HG02981 (cell line): ENCODE results near the gene LGALS7B.
"Not testable (repeated sequence)": the region's sequence is repeated elsewhere in the genome, so short reads cannot be mapped to it uniquely, and the experiment has no call there.

Experiments used
- ATAC-seq: cut with Tn5 transposase; IDR thresholded peaks from one replicate; pipeline ENCODE4 v1.9.1; 2021; ENCODE audit warnings: mild to moderate bottlenecking, moderate library complexity; ENCODE audit not compliant: unreplicated experiment

Gene LGALS7B

DNA sequence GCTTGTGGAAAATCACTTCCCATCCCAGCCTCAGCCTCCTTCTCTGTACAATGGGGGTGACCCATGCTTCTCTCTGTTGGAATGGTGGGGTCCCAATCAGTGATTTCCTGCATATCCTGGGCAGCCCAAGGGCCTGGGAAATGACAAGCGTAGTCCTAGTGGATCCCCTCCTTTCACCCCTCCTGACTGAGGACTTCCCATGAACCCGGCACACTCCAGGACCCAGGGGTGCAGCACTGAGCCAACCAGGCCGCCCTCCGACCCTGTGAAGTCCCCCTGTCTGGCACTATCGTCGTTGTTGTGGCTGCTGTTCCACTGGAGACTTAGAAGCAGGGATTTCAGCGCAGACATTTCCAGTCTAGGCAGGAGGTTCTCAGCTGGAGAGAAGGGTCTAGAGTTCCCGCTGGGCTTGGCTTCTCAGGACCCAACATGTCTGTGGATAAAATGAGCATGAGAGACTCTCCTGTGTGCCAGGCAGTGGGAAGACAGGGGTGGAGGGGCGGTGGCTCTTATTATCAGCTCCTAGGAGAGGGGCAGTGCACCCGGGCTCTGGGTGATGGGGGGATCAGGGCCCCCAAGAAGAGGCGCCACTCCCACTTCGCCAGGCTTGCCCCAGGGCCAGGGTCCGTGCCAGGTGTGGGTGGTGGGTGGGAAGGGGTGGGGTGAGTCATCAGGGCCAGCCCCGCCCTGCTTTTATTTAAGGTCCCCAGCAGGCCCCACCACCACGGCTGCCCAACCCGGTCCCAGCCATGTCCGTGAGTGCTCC lies at the start of gene LGALS7B:
TSS of gene LGALS7B (plus strand) at position 723 of the 766 bp plus-strand sequence. CDS start at position 750, 27 bp downstream.
- ATAC-seq = no peak

DNA sequence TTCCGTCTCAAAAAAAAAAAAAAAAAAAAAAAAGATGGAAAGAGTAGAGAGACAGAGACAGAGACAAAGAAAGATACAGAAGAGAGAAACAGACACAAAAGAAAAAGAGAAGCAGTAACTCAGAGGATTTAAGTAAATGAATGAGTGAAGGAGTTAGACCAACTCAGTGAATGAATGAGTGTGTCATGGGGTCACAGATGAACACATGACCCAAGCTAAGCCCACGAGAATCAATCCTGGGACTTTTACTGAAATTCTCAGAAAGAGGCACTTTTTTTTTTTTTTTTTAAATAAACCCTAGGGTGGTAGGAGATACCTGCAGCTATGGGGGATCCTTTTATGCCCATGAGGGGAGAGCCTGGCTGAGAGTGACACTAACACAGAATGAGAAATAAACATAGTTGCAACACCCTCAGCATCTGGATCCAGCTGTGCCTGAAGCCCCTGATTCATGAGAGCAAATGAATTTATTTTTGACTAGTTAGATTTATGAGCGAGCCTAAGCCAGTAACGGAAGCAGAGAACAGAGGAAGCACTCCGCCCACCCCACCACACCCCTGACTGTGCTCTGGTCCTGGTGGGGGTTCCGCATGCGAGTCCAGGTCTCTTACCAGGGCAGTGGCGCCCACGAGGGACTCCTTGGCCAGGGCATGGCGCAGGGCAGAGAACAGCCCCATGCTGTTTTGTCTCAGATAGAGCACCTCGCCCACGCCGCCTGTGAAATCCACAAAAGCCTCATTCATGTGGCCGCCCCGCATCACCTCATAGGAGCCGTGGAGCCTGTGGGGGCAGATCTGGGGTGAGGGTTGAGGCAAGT lies 49.4 kb upstream of the LGALS7B start:
- no peak for ATAC-seq

DNA sequence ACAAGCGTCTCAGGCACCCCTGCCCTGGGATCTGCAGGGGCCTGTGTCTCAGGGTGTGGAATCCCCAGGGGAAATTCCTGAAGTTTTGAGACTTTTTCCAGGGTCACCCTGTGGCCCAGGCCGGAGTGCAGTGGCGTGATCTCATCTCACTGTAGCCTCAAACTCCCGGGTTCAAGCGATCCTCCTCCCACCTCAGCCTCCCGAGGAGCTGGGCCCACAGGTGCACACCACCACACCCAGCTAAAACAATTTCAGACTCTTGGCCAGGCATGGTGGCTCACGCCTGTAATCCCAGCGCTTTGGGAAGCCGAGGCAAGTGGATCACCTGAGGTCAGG lies 48.8 kb upstream of the LGALS7B start:
- ATAC-seq = no peak

DNA sequence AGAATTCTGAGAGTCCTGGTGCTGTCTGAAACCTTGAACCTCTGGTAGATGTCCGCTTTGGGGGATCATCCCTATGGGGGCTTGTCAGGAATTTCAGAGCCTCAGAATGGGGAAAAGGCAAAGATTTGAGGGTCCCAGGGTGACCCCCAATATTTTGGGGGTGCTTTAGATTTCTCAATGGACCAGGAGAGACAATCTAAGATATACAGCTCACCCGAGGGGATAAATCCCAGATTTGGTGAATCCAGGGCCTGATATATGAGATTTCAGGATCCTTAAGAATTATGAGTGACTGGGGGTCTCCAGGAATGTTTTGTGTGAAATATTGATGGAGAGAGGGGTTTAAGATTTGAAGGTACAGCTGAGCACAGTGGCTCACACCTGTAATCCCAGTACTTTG lies 48.1 kb upstream of the LGALS7B start:
- ATAC-seq = no peak

DNA sequence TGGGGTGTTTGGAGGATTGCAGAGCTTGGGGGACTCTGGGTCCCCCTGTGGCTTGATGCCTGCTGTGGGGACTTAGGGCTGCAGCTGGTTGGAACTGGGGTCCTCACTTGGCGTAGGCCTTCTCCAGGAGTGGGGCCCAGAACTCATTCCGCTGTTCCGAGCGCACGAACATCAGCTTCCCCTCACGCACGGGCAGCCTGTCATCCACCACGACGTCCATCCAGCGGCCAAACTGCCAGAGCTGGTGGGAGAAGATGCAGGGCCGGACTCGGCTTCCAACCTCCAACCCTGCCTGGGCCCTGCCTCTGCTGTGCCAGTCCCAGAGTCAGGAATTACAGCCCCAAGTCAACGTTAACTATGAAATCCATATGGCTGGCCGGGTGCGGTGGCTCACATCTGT lies 47.3 kb upstream of the LGALS7B start:
- no peak for ATAC-seq

DNA sequence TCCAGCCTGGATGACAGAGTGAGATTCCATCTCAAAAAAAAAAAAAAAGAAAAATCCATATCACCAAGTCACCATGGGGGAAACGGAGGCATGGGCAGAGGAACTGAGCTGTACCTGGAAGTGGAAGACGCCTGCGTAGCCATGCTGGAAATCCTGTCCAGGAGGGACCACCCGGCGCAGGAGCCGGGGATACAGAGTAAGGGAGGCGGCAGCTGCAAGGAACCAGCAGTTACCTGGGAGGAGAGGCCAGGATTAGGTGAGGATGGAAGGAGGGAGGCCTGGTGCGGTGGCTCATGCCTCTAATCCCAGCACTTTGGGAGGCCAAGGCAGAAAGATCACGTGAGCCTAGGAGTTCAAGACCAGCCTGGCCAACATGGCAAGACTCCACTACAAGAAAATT lies 46.7 kb upstream of the LGALS7B start:
- no peak for ATAC-seq

DNA sequence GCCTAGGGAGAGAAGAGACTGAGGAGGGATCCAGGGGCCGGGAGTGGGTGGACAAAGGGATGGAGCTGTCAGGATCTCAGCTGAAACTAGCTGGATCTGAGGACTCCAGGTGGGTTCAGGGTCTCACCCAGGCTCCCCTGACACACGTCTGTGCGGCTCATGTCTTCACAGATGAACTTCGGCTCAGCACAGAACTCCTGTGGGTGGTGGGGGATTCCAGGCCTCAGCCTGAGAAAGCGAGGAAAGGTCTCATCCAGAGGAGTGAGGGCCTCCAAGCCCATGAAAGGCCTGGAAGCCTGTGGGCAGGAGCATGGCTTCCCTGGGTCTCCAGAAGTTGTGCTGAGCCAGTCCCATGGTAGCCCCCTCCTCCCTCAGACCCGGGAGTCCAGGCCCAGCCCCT lies 46.1 kb upstream of the LGALS7B start:
- no peak for ATAC-seq

DNA sequence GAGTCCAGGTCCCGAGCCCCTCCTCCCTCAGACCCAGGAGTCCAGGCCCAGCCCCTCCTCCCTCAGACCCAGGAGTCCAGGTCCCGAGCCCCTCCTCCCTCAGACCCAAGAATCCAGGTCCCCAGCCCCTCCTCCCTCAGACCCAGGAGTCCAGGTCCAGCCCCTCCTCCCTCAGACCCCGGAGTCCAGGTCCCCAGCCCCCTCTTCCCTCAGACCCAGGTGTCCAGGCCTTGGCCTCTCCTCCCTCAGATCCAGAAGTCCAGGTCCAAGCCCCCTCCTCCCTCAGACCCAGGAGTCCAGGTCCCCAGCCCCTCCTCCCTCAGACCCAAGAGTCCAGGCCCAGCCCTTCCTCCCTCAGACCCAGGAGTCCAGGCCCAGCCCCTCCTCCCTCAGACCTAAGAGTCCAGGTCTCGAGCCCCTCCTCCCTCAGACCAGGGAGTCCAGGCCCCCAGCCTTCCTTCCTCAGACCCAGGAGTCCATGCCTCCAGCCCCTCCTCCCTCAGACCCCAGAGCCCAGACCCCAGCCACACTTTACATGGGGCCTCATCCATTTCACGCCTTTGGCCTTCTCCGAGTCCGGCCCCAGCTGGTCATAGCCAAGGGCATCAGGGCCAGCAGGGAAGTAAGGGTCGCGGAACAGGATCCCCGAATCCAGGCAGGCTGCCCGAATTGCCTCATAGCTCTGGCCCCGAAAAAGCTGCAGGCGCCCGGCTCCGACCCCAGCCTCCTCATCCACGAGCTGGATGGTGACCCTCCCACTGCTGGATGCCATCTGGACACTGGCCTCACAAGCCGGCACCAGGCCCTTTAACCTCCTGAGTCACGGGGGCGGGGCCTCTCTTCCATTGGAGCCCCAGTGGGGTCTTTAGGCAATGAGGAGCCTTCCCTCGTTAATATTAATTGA lies 45.4 kb upstream of the LGALS7B start:
- no peak for ATAC-seq

DNA sequence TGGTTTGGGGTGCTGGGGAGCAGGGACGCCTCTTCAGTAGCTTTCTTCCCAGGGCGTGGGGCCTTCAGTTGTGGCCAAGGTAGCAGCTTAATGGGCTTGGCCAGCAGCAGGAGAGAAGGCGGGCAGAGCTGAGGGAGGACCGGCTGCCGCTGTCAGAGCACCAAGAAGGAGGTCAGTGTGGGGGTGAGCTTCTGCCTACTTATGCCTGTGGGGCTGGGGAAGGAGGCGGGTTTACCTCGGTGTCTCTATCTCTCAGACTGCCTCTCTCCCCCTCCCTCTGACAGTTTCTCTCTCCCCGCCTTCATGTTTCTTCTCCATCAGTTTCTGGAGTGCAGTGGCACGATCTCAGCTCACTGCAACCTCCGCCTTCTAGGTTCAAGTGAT lies 44.7 kb upstream of the LGALS7B start, which contains the start of gene CAPN12:
TSS of gene CAPN12 (minus strand) at position 177 of the 384 bp plus-strand sequence. CDS start 309 bp downstream, outside the sequence.
- ATAC-seq = no peak

DNA sequence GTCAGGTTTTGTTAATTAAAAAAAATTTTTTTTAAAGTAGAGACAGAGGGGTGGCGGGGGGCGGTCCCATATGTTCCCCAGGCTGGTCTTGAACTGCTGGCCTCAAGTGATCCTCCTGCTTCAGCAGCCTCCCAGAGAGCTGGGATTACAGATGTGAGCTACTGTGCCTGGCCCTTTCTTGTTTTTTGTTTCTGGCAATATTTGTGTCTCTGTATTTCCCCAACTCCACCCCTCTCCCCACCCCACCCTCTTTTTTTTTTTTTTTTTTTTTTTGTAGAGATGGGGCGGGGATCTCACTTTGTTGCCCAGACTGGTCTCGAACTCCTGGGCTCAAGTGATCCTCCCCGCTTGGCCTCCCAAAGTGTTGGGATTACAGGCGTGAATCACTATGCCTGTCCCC lies 44.1 kb upstream of the LGALS7B start:
- no peak for ATAC-seq

DNA sequence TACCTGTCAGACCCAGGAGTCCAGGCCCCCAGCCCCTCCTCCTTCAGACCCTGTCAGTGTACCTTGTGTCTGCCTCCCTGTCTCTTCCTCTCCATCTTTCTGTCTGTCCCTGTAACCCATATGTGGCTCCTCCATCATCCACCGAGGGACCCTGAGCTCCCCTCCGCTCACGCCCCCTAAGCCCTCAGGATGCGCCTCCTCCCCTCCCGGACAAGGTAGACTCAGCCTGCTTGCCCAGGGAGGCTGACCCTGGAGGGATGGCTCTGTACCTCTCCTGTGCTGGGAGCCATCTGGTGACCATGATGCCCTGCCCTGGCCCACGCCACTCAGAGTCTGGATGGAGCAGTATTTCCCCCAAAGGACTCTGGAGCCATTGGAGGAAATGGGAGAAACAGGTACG lies 43.7 kb upstream of the LGALS7B start:
- no peak for ATAC-seq

DNA sequence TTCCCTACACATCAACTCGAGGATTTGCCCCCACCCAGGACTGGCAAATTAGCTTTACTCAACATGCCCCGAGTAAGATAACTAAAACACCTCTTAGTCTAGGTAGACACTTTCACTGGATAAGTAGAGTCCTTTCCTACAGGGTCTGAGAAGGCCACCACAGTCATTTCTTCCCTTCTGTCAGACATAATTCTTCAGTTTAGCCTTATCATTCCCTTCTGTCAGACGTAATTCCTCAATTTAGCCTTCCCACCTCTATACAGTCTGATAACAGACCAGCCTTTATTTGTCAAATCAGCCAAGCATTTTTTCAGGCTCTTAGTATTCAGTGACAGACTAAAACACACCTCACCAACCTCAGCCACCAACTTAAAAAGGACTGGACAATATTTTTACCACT lies 35.2 kb upstream of the LGALS7B start:
- not testable (repeated sequence) for ATAC-seq

DNA sequence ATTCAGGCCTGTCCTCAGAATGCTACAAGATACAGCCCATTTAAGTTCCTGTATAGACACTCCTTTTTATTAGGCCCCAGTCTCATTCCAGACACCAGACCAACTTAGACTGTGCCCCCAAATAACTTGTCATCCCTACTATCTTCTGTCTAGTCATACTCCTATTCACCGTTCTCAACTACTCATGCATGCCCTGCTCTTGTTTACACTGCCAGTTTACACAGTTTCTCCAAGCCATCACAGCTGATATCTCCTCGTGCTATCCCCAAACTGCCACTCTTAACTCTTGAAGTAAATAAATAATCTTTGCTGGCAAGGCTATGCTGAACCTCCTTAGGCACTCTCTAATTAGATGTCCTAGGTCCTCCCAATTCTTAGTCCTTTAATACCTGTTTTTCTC lies 34.8 kb upstream of the LGALS7B start:
- ATAC-seq = not testable (repeated sequence)

DNA sequence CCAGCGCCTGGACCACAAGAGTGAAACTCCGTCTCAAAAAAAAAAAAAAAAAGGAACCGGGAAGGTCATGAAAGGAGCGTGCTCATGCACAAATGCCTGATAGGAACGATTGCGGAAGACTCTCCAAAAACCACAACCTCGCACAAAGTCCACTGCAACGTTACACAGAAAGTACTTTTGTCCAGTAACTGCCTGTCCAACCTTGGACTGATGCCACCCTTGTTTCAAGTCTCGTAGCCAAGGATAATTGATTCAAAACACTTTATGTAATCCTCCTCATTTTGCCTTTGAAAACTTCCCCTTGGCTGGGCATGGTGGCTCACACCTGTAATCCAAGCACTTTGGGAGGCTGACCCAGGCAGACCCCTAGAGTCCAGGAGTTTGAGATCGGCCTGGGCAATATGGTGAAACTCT lies 29.4 kb upstream of the LGALS7B start:
- no peak for ATAC-seq

DNA sequence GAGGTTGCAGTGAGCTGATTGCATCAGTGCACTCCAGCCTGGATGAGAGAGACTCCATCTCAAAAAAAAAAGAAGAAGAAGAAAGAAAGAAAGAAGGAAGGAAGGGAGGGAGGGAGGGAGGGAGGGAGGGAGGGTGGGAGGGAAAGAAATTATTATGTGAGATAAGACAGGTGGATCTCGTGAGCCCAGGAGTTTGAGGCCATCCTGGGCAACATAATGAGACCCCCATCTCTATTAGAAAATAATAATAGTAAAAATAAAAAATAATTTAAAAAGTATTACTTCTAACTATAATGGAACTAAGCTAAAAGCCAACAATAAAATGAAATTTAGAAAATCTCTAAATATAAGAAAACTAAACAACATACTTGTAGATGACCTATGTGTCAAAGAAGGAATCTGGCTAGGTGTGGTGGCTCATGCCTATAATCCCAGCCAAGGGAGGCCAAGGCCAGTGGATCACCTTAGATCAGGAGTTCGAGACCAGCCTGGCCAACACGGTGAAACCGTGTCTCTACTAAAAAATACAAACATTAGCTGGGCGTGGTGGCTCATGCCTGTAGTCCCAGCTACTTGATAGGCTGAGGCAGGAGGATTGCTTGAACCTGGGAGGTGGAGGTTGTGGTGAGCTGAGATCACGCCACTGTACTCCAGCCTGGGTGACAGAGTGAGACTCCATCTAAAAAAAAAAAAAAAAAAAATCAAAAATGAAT lies 28.0 kb upstream of the LGALS7B start:
- not testable (repeated sequence) for ATAC-seq

DNA sequence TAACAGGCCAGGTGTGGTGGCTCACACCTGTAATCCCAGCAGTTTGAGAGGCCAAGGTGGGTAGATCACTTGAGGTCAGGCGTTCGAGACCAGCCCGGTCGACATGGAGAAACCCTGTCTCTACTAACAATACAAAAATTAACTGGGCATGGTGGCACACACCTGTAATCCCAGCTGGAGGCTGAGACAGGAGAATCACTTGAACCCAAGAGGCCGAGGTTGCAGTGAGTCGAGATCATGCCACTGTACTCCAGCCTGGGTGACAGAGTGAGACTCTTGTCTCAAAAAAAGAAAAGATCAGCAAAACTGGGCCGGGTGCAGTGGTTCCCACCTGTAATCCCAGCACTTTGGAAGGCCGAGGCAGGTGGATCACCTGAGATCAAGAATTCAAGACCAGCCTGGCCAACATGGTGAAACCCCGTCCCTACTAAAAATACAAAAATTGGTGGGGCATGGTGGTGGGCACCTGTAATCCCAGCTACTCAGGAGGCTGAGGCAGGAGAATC lies 27.1 kb upstream of the LGALS7B start:
- not testable (repeated sequence) for ATAC-seq

DNA sequence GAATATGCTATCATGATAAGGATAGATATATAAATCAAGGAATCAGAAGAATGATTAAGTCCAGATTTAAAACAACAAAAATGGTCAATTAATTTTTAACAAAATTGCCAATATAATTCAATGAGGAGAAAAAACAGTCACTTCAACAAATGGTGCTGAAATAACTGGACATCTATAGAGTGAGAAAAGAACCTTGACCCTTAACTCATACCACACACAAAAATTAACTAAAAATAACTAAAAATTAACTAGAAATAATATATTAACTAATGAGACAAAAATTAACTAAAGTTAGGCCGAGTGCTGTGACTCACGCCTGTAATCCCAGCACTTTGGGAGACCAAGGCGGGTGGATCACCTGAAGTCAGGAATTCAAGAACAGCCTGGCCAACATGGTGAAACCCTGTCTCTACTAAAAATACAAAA lies 25.2 kb upstream of the LGALS7B start:
- no peak for ATAC-seq

DNA sequence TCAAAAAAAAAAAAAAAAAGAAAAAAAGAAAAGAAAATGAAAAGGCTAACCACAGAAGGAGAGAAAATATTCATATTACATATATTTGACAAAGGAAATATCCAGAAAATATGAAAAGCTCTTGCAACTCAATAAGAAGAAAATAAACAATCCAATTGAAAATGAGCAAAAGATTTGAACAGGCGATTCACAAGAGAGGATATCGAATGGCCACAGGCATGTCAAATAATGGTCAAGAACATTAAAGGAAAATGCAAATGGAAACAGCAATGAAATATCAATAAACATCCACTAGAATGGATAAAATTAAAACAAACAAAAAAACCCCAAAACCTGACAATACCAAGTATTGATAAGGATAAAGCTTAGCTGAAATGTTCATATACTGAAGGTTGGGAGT lies 23.8 kb upstream of the LGALS7B start:
- ATAC-seq = no peak

DNA sequence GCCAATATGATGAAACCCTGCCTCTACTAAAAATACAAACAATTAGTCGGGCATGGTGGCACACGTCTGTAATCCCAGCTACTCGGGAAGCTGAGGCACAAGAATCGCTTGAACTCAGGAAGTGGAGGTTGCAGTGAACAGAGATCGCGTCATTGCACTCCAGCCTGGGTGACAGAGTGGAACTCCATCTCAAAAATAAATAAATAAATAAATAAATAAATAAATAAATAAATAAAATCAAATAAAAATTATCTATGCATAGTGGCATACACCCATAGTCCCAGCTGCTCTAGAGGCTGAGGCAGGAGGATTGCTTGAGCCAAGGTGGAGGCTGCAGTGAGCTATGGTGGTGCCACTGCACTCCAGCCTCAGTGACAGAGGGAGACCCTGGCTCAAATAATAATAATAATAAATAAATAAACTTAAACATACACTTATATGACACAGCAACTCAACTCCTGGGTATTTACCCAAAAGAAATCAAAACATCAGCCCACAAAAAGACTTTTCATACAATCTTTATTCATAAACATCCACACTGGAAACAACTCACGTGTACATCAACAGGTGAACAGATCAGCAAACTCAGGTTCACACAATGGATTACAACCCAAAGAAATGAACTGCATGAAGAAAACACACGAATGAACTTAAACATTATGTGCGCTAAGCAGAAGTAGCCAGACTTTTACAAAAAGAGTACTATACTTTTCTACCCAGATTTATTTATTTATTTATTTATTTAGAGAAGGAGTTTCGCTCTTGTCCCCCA lies 22.5 kb upstream of the LGALS7B start:
- ATAC-seq = no peak
